Measurements from ENCODE around the gene DDX3Y.

DDX3Y gene

GRCh38 chrY:12904618-12905516 lies at the start of gene DDX3Y:
DDX3Y (plus strand) TSS chrY:12904868; CDS start chrY:12904937, 69 bp downstream.
- H3K9me3 ChIP-seq (ENCODE audit: control insufficient read depth, insufficient read depth, low read depth, low read length), result no peaks in the 10 kb centered on the region
- H3K27ac ChIP-seq (ENCODE audit: extremely low read depth, low read depth, low read length), result no peak within 1 kb of the TSS
- ChIA-PET CTCF (no interaction called here), POLR2A (no interaction called here)
- H3K36me3 ChIP-seq (ENCODE audit: control insufficient read depth in 2 of 2, insufficient read depth in 1 of 2, low read length in 2 of 2), result no peaks in the 10 kb centered on the region
- H3K4me1 ChIP-seq (ENCODE audit: control insufficient read depth, insufficient read depth, low read length), result no peaks in the 10 kb centered on the region
- TF ChIP-seq OVOL3 (tag by site-specific recombination; IDR thresholded peaks at IDR 0.05) (no peak), ZNF449 (tag by site-specific recombination; IDR thresholded peaks at IDR 0.05) (no peak), ZNF140 (tag by site-specific recombination; IDR thresholded peaks at IDR 0.05) (no peak), ZNF670 (tag by site-specific recombination; IDR thresholded peaks at IDR 0.05; ENCODE audit: low read depth) (no peak), YY2 (tag by site-specific recombination; IDR thresholded peaks at IDR 0.05) (no peak), ZNF223 (tag by site-specific recombination; IDR thresholded peaks at IDR 0.05) (no peak), ZNF10 (tag by site-specific recombination; IDR thresholded peaks at IDR 0.05) (no peak), OSR2 (tag by site-specific recombination; IDR thresholded peaks at IDR 0.05) (no peak), KLF9 (tag by site-specific recombination; IDR thresholded peaks at IDR 0.05; ENCODE audit: low read depth) (no peak), PRDM6 (tag by site-specific recombination; IDR thresholded peaks at IDR 0.05) (no peak), MZF1 (tag by site-specific recombination; IDR thresholded peaks at IDR 0.05; ENCODE audit: borderline replicate concordance) (no peak), ZNF558 (tag by site-specific recombination; IDR thresholded peaks at IDR 0.05) (no peak), ZSCAN18 (tag by site-specific recombination; IDR thresholded peaks at IDR 0.05) (no peak), PRDM10 (tag by site-specific recombination; IDR thresholded peaks at IDR 0.05) (no peak), ZNF121 (tag by site-specific recombination; IDR thresholded peaks at IDR 0.05) (no peak)
- H3K4me3 ChIP-seq (ENCODE audit: low read depth, low read length), result no peak within 1 kb of the TSS

- Histone ChIP-seq H3K9me3 (ENCODE audit: control insufficient read depth, insufficient read depth, low read depth, low read length) (no peaks in the 10 kb centered on the region), H3K27ac (ENCODE audit: extremely low read depth, low read depth, low read length) (no peak overlapping the region), H3K4me1 (ENCODE audit: control insufficient read depth, insufficient read depth, low read length) (no peaks in the 10 kb centered on the region), H3K4me3 (ENCODE audit: low read depth, low read length) (no peak overlapping the region), H3K36me3 (ENCODE audit: control insufficient read depth in 2 of 2, insufficient read depth in 1 of 2, low read length in 2 of 2) (no peaks in the 10 kb centered on the region)
- no peak for TF ChIP-seq ZNF2 (tag by site-specific recombination; IDR thresholded peaks at IDR 0.05)
- TF ChIP-seq HOXD13 (CRISPR knock-in tag; IDR thresholded peaks at IDR 0.05; ENCODE audit: borderline replicate concordance), result no peak
- TF ChIP-seq ZNF239 (tag by site-specific recombination; IDR thresholded peaks at IDR 0.05), result no peak
- ChIA-PET POLR2A (no interaction called here), CTCF (no interaction called here)
Measured at GRCh38 chrY:12855791-12856275, 48.8 kb upstream of the DDX3Y start.
